Smooth muscle cell (in vitro differentiated cells): Measurements from ENCODE around the gene TMEM109. TPM values are rescaled to one million over a fixed set of nuclear protein-coding genes. Genes with fewer than 3 reads are reported as not detected.

Source experiments
- DNase-seq: peaks from one replicate; lab custom pipeline; 2025; ENCODE audit not compliant: unreplicated experiment; lab: John Stamatoyannopoulos, UW
- H2AFZ ChIP-seq: fragments of 200-600 bp; sonication (generic); 2 replicates; pipeline ENCODE4 v1.6.0; 2016; ENCODE audit warnings: antibody characterized with exemption, low read depth, mild to moderate bottlenecking
- H3F3A ChIP-seq: fragments of 200-600 bp; sonication (generic); 2 replicates; pipeline ENCODE4 v1.6.0; 2017; ENCODE audit warnings: antibody characterized with exemption, low read depth
- H3K27ac ChIP-seq: fragments of 200-600 bp; sonication (generic); 2 replicates; pipeline ENCODE4 v1.5.1; 2016; ENCODE audit warnings: low read depth, mild to moderate bottlenecking
- H3K27me3 ChIP-seq: fragments of 200-600 bp; sonication (generic); 2 replicates; pipeline ENCODE4 v1.6.1; 2016; ENCODE audit warnings: low read depth, mild to moderate bottlenecking
- H3K36me3 ChIP-seq: fragments of 200-600 bp; sonication (generic); 2 replicates; pipeline ENCODE4 v1.5.1; 2016; ENCODE audit warnings: low read depth
- H3K4me1 ChIP-seq: fragments of 200-600 bp; sonication (generic); 2 replicates; pipeline ENCODE4 v1.5.1; 2016; ENCODE audit warnings: low read depth
- H3K4me2 ChIP-seq: fragments of 200-600 bp; sonication (generic); 2 replicates; pipeline ENCODE4 v1.6.0; 2016; ENCODE audit warnings: mild to moderate bottlenecking
- H3K4me3 ChIP-seq: fragments of 200-600 bp; sonication (generic); 2 replicates; pipeline ENCODE4 v1.5.1; 2016; ENCODE audit warnings: mild to moderate bottlenecking
- H3K79me2 ChIP-seq: fragments of 200-600 bp; sonication (generic); 2 replicates; pipeline ENCODE4 v1.6.0; 2016; ENCODE audit warnings: low read depth, mild to moderate bottlenecking
- H3K9ac ChIP-seq: fragments of 200-600 bp; sonication (generic); 2 replicates; pipeline ENCODE4 v1.6.0; 2016; ENCODE audit warnings: low read depth
- H3K9me3 ChIP-seq: fragments of 200-600 bp; sonication (generic); replicated peaks from 2 replicates; pipeline ENCODE4 v1.5.1; 2016; ENCODE audit warnings: low read depth
- H4K20me1 ChIP-seq: fragments of 200-600 bp; sonication (generic); 2 replicates; pipeline ENCODE4 v1.6.0; 2016; ENCODE audit warnings: low read depth
- WGBS: methylation state at CpG from one replicate; pipeline ENCODE4 v1.1.7; 2016; ENCODE audit warnings: low lambda C conversion rate; 5-methylcytosine and 5-hydroxymethylcytosine counted together
- polyA plus RNA-seq: library from polyadenylated mRNA; unstranded; fragments of >200 nt; fragmentation: Nextera tagmentation; extraction: Ambion mirVana; gene quantifications from 2 replicates; pipeline ENCODE4 v1.2.1, GENCODE V29; 2016
- total RNA-seq: library from RNA; depleted of rRNA; stranded (reverse); fragments of >200 nt; gene quantifications from 2 replicates; pipeline ENCODE4 v1.2.3, GENCODE V29; 2014
- TF ChIP-seq, protein P1 (sequence below): fragments of 200-600 bp; sonication (generic); IDR thresholded peaks from 2 replicates; pipeline ENCODE4 v1.5.1; 2017; ENCODE audit warnings: borderline replicate concordance, mild to moderate bottlenecking, antibody characterized with exemption; ENCODE audit not compliant: insufficient read depth, poor library complexity, severe bottlenecking

Gene TMEM109
- total and polyA plus RNA-seq, 2 experiments from 2014 or later: 19.8 to 107 TPM

DNA sequence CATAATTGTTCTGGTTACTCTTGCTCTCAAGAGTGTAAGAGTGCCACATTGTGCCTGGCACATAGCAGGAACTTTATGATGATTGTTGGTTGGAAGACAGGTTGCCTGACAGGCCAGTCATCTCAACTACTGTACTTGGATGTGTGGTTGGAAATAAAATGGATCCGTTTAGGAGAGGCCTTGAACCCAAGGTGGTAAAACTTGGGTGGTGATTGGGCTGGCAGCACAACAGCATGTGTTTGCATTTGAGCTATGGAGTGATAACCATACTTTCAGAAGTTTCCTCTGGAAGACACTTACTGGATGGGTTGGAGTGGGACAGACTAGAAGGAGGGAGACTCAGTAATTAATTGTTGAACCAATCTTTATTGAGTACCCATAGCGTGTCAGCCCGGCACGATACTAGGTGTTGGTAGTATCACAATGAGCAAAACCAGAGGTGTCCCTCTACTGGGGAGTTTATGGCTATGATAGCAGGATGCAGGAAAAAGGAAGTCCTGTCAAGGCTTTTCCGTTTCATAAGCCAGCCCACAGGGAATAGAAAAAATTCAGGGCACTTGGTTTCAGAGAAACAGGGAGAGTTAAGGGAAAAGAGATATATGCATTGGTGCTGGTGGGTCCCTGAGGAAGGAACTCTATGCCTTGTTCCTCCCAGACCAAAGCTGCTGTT is 3.1 kb upstream of the TMEM109 start:
- TF ChIP-seq, protein P1, sequence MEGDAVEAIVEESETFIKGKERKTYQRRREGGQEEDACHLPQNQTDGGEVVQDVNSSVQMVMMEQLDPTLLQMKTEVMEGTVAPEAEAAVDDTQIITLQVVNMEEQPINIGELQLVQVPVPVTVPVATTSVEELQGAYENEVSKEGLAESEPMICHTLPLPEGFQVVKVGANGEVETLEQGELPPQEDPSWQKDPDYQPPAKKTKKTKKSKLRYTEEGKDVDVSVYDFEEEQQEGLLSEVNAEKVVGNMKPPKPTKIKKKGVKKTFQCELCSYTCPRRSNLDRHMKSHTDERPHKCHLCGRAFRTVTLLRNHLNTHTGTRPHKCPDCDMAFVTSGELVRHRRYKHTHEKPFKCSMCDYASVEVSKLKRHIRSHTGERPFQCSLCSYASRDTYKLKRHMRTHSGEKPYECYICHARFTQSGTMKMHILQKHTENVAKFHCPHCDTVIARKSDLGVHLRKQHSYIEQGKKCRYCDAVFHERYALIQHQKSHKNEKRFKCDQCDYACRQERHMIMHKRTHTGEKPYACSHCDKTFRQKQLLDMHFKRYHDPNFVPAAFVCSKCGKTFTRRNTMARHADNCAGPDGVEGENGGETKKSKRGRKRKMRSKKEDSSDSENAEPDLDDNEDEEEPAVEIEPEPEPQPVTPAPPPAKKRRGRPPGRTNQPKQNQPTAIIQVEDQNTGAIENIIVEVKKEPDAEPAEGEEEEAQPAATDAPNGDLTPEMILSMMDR: no peak
- peaks cover 6% of the 10 kb centered on the region for H3K27me3 ChIP-seq
- DNase-seq: no peak
- no peak overlapping the region for H3K4me3 ChIP-seq
- H3K4me1 ChIP-seq: peaks cover 15% of the 10 kb centered on the region
- H3K27ac ChIP-seq: no peak overlapping the region
- H3K79me2 ChIP-seq: peaks cover 1% of the 10 kb centered on the region
- no peaks in the 10 kb centered on the region for H3F3A ChIP-seq
- no peak overlapping the region for H3K9ac ChIP-seq
- H3K9me3 ChIP-seq: no peaks in the 10 kb centered on the region
- no peak overlapping the region for H3K4me2 ChIP-seq
- no peak overlapping the region for H2AFZ ChIP-seq
- 80% methylated on average over 5 of the region's 5 CpGs for WGBS
- H4K20me1 ChIP-seq: no peaks in the 10 kb centered on the region
- H3K36me3 ChIP-seq: no peaks in the 10 kb centered on the region

DNA sequence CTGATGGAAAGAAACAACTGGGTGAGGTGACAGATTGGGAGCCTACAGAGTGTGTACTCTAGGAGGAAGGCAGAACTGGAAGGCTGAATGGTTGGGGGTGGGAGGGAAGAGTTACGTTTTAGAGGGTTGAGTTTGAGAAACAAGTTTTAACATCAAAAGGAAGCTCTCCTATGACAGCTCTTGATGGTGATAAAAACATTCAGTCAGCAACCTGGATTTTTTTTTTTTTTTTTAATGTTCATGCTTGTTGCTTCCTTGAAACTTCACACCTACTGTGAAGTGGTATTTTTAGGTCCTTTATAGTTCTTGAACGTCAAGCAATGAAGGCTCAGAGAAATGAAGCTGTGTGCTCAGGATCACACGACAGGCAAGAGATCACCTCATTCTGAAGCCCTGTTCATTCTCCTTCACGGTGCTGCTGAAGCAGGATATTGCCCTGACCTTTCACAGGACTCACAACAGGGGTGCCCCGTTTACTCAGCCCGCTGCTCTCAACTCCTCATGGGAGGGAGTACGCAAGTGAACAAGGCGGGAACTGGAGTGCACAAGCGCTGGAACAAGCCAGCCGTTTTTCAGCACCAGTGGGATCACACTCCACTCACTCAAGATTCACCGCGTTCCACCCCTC is 1.6 kb upstream of the TMEM109 start:
- TF ChIP-seq, protein P1: no peak
- H2AFZ ChIP-seq: no peak overlapping the region

DNA sequence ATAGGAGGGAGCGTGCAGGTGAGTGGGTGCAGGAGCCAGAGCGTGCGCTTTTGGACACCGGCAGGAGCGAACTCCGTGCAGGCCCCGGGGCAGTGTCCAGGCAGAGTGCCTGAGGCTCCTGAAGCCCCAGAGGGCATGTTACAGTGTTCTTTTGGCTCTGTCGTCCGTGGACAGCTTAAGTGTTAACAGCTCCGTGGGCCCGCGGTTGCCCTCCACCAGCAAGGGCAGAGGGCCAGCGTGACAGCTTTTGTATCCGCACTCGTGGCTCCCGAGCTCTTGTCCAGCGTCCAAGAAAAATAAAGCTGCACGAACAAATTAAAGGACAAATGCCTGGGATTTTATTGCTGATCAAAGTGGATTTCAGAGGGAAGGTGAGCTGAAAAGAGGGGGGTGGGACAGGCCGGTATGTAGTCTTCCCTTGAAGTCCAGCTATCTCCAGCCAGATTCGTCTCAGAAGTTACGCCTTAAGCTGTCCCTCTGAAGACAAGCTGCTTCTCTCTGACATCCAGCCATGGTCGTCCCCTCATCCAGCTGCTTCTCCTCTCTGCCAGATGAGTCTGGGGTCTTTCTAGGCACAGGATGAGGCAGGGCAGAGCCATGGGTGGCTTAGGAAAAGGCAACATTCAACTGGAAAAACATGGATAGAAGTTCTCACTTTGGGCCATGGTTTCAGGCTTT is 968 bp upstream of the TMEM109 start:
- TF ChIP-seq, protein P1: no peak
- Histone ChIP-seq H3K4me1 (peaks cover 16% of the 10 kb centered on the region), H3K27me3 (peaks cover 6% of the 10 kb centered on the region), H2AFZ (peak overlapping the region; percentile 97), H3K9me3 (no peaks in the 10 kb centered on the region), H3K9ac (peak overlapping the region; percentile 88), H3K36me3 (no peaks in the 10 kb centered on the region), H3K27ac (peak overlapping the region; percentile 89), H4K20me1 (peaks cover 3% of the 10 kb centered on the region), H3K79me2 (peaks cover 18% of the 10 kb centered on the region), H3K4me2 (peak overlapping the region; percentile 97), H3K4me3 (peak overlapping the region; percentile 77), H3F3A (no peaks in the 10 kb centered on the region)
- WGBS: 97% methylated on average over 22 of the region's 22 CpGs
- no peak for DNase-seq

More for the DNA sequence above, 1.6 kb upstream of the TMEM109 start:
- Histone ChIP-seq H3K79me2 (peaks cover 14% of the 10 kb centered on the region), H3K27me3 (peaks cover 6% of the 10 kb centered on the region), H3K36me3 (no peaks in the 10 kb centered on the region), H3F3A (no peaks in the 10 kb centered on the region), H3K9ac (no peak overlapping the region), H4K20me1 (peaks cover 2% of the 10 kb centered on the region), H3K4me1 (peaks cover 16% of the 10 kb centered on the region), H3K27ac (no peak overlapping the region), H3K4me3 (no peak overlapping the region), H3K9me3 (no peaks in the 10 kb centered on the region), H3K4me2 (no peak overlapping the region)
- no peak for DNase-seq
- WGBS: 83% methylated on average over 12 of the region's 12 CpGs
